DND-41 (cell line): ENCODE results near the gene KNCN.

Experiments used
- ATAC-seq: fragments of 200-7000 bp; cut with Tn5 transposase; 3 replicates; pipeline ENCODE4 v1.9.1; 2021; ENCODE audit warnings: low read depth; ENCODE audit not compliant: insufficient read depth
- DNase-seq: peaks from one replicate; pipeline ENCODE4 v3.0.0-alpha.2; 2020
- H2AFZ ChIP-seq: 2 replicates; pipeline ENCODE4 v1.6.0; 2012; ENCODE audit warnings: low read depth, low read length
- H3K27ac ChIP-seq: 2 replicates; pipeline ENCODE4 v1.5.1; 2012; ENCODE audit warnings: low read length, inconsistent platforms
- H3K27me3 ChIP-seq: fragments of 200-600 bp; sonication (generic); 2 replicates; pipeline ENCODE4 v1.6.0; 2012; ENCODE audit warnings: low read length, mild to moderate bottlenecking, inconsistent platforms; ENCODE audit not compliant: insufficient read depth, poor library complexity
- H3K36me3 ChIP-seq: 2 replicates; pipeline ENCODE4 v1.5.1; 2012; ENCODE audit warnings: low read length, inconsistent platforms; ENCODE audit not compliant: insufficient read depth
- H3K4me1 ChIP-seq: 2 replicates; pipeline ENCODE4 v1.5.1; 2012; ENCODE audit warnings: mild to moderate bottlenecking, low read length; ENCODE audit not compliant: insufficient read depth
- H3K4me2 ChIP-seq: 2 replicates; pipeline ENCODE4 v1.6.0; 2012; ENCODE audit warnings: mild to moderate bottlenecking, moderate library complexity, low read length, inconsistent platforms; ENCODE audit not compliant: insufficient read depth
- H3K4me3 ChIP-seq, 2 experiments: fragments of 200-600 bp in 1 of 2; shearing (Covaris generic) in 1 of 2; 2 replicates each; pipeline ENCODE4 v1.5.1; 2012 to 2016; ENCODE audit warnings: inconsistent platforms in 2 of 2, low read length in 2 of 2, mild to moderate bottlenecking in 2 of 2, low read depth in 1 of 2, moderate library complexity in 1 of 2
- H3K79me2 ChIP-seq: 2 replicates; pipeline ENCODE4 v1.6.0; 2012; ENCODE audit warnings: low read length, inconsistent platforms; ENCODE audit not compliant: insufficient read depth
- H3K9ac ChIP-seq: 2 replicates; pipeline ENCODE4 v1.6.0; 2012; ENCODE audit warnings: low read depth, mild to moderate bottlenecking, inconsistent platforms, low read length, moderate library complexity
- H3K9me3 ChIP-seq: 2 replicates; pipeline ENCODE4 v1.5.1; 2012; ENCODE audit warnings: low read length, moderate library complexity, mild to moderate bottlenecking, inconsistent platforms; ENCODE audit not compliant: insufficient read depth, severe bottlenecking
- H4K20me1 ChIP-seq: 2 replicates; pipeline ENCODE4 v1.6.0; 2012; ENCODE audit warnings: low read length; ENCODE audit not compliant: insufficient read depth
- CTCF ChIP-seq: IDR thresholded peaks from 2 replicates; pipeline ENCODE4 v1.5.1; 2012; ENCODE audit warnings: borderline replicate concordance, low read length, moderate library complexity, mild to moderate bottlenecking; ENCODE audit not compliant: poor library complexity, severe bottlenecking; ENCODE audit errors: extremely low read depth
- EZH2 ChIP-seq: IDR thresholded peaks from 3 replicates; pipeline ENCODE4 v1.6.1; 2012; ENCODE audit warnings: borderline replicate concordance, low read depth, mild to moderate bottlenecking, moderate library complexity, low read length, inconsistent platforms; ENCODE audit not compliant: severe bottlenecking

KNCN gene

GRCh38 chr1:46545784-46546183 lies 5.7 kb downstream of the KNCN start:
- Histone ChIP-seq H2AFZ (no peak overlapping the region), H3K9me3 (no peaks in the 10 kb centered on the region), H3K27me3 (peaks cover 19% of the 10 kb centered on the region), H3K9ac (no peak overlapping the region), H3K36me3 (no peaks in the 10 kb centered on the region), H3K79me2 (no peaks in the 10 kb centered on the region), H3K4me2 (no peak overlapping the region), H4K20me1 (no peaks in the 10 kb centered on the region), H3K4me3 (no peak overlapping the region), H3K27ac (no peak overlapping the region), H3K4me1 (no peaks in the 10 kb centered on the region; the same call in 1 of the 2 replicates)
- DNase-seq: no peak
- TF ChIP-seq EZH2 (no peak), CTCF (no peak)
- ATAC-seq: no peak

GRCh38 chr1:46544561-46545240 lies 6.7 kb downstream of the KNCN start:
- Histone ChIP-seq H3K4me3 (no peak overlapping the region), H3K9ac (no peak overlapping the region), H3K27me3 (peaks cover 19% of the 10 kb centered on the region), H3K79me2 (no peaks in the 10 kb centered on the region), H3K9me3 (no peaks in the 10 kb centered on the region), H3K4me2 (no peak overlapping the region), H3K36me3 (no peaks in the 10 kb centered on the region), H2AFZ (no peak overlapping the region), H3K4me1 (no peaks in the 10 kb centered on the region; the same call in 1 of the 2 replicates), H3K27ac (no peak overlapping the region), H4K20me1 (no peaks in the 10 kb centered on the region)
- DNase-seq (no peak), ATAC-seq (no peak)
- TF ChIP-seq CTCF (no peak), EZH2 (no peak)

- TF ChIP-seq EZH2: no peak
- no peak for TF ChIP-seq CTCF
- DNase-seq (no peak), ATAC-seq (no peak)
- Histone ChIP-seq H3K4me1 (no peaks in the 10 kb centered on the region), H3K27ac (no peak overlapping the region), H3K9me3 (no peaks in the 10 kb centered on the region), H3K79me2 (no peaks in the 10 kb centered on the region), H2AFZ (no peak overlapping the region), H3K27me3 (peaks cover 19% of the 10 kb centered on the region), H3K9ac (no peak overlapping the region), H3K4me3 (no peak overlapping the region), H4K20me1 (no peaks in the 10 kb centered on the region), H3K4me2 (no peak overlapping the region), H3K36me3 (no peaks in the 10 kb centered on the region)
Measured at GRCh38 chr1:46543761-46544560, 7.5 kb downstream of the KNCN start.
